Activated gamma-delta T cell treated with Interleukin-2 at 50 U/mL for 16 hours (primary cell): Measurements from ENCODE around the gene RBM25.

Source experiments
- DNase-seq: peaks from one replicate; pipeline ENCODE4 v3.0.0-alpha.2; 2020

RBM25 gene

DNA sequence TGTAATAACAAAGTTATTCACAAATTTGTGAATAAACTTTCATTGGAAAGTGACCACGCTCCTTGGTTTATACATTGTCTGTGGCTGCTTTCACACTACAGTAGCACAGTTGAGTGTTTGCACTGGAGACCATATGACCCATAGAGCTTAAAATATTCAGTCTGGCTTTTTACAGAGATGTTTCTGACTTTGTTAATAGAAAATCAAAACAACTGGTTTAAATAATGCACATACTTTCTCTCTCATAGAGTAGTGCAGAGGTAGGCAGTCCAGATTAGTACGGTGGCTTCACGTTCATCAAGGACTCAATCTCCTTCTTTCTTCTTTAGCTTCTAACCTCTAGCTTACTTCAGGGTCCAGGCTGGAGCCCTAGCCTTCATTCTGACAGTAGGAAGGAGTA, 114.2 kb downstream of the RBM25 start:
- DNase-seq, result no peak

DNA sequence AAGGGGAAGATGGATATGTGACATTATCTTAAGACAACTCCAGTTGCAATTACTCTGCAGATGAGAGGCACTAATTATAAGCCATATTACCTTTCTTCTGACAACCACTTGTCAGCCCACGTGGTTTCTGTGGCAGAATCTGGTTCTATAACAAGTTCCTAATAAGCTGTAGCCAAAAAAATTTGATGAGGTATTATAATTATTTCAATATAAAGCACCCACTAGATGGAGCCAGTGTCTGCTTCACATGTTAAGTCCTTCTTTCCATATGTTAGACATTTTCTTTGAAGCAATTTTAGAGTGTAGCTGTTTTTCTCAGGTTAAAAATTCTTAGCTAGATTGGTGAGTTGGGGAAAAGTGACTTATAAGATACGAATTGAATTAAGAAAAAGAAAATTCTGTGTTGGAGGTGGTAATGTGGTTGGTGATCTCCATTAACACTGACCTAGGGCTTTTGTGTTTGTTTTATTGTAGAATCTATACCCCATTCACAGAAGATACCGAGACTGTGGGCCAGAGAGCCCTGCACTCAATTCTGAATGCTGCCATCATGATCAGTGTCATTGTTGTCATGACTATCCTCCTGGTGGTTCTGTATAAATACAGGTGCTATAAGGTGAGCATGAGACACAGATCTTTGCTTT, 114.9 kb downstream of the RBM25 start:
- DNase-seq, result no peak
